Measurements from ENCODE around the gene ABCC10. TPM values are rescaled to one million over a fixed set of nuclear protein-coding genes. Genes with fewer than 3 reads are reported as not detected.

Gene ABCC10
- total RNA-seq, 1 donor from 2014 or later = 45.6 TPM

- Mint-ChIP-seq H3K9me3 (ENCODE audit: unreplicated experiment) (no peaks in the 10 kb centered on the region), H3K4me1 (ENCODE audit: unreplicated experiment) (peaks cover 6% of the 10 kb centered on the region), H3K27me3 (ENCODE audit: unreplicated experiment) (peaks cover 3% of the 10 kb centered on the region), H3K27ac (ENCODE audit: unreplicated experiment) (no peak overlapping the region), H3K4me3 (ENCODE audit: unreplicated experiment) (no peak overlapping the region), H3K36me3 (ENCODE audit: low read depth, unreplicated experiment) (peaks cover 38% of the 10 kb centered on the region)
- TF ChIP-seq CTCF (IDR thresholded peaks at IDR 0.05; ENCODE audit: unreplicated experiment) = no peak
- no peak for DNase-seq (ENCODE audit: low spot score)
Measured at GRCh38 chr6:43444582-43444981, 17.2 kb downstream of the ABCC10 start.

- no peaks in the 10 kb centered on the region for H3K9me3 Mint-ChIP-seq (ENCODE audit: unreplicated experiment)
- H3K27ac Mint-ChIP-seq (ENCODE audit: unreplicated experiment) = no peak overlapping the region
- H3K4me3 Mint-ChIP-seq (ENCODE audit: unreplicated experiment) = no peak overlapping the region
- DNase-seq (ENCODE audit: low spot score) = no peak
- peaks cover 6% of the 10 kb centered on the region for H3K4me1 Mint-ChIP-seq (ENCODE audit: unreplicated experiment)
- H3K27me3 Mint-ChIP-seq (ENCODE audit: unreplicated experiment) = peaks cover 3% of the 10 kb centered on the region
- no peak for TF ChIP-seq CTCF (IDR thresholded peaks at IDR 0.05; ENCODE audit: unreplicated experiment)
- H3K36me3 Mint-ChIP-seq (ENCODE audit: low read depth, unreplicated experiment) = peaks cover 44% of the 10 kb centered on the region
Measured at GRCh38 chr6:43445576-43445975, 18.2 kb downstream of the ABCC10 start.

GRCh38 chr6:43447604-43448003 lies 20.3 kb downstream of the ABCC10 start:
- peaks cover 46% of the 10 kb centered on the region for H3K36me3 Mint-ChIP-seq (ENCODE audit: low read depth, unreplicated experiment)

GRCh38 chr6:43448916-43449315 lies 21.6 kb downstream of the ABCC10 start:
- Mint-ChIP-seq H3K27ac (ENCODE audit: unreplicated experiment) (no peak overlapping the region), H3K9me3 (ENCODE audit: unreplicated experiment) (no peaks in the 10 kb centered on the region), H3K4me1 (ENCODE audit: unreplicated experiment) (peaks cover 5% of the 10 kb centered on the region), H3K27me3 (ENCODE audit: unreplicated experiment) (peaks cover 5% of the 10 kb centered on the region), H3K36me3 (ENCODE audit: low read depth, unreplicated experiment) (peaks cover 44% of the 10 kb centered on the region), H3K4me3 (ENCODE audit: unreplicated experiment) (peak overlapping the region; percentile 78)
- TF ChIP-seq CTCF (IDR thresholded peaks at IDR 0.05; ENCODE audit: unreplicated experiment) = no peak
- no peak for DNase-seq (ENCODE audit: low spot score)

More at GRCh38 chr6:43447604-43448003, 20.3 kb downstream of the ABCC10 start:
- Mint-ChIP-seq H3K27ac (ENCODE audit: unreplicated experiment) (peak overlapping the region; percentile 76), H3K4me3 (ENCODE audit: unreplicated experiment) (peak overlapping the region; percentile 74), H3K4me1 (ENCODE audit: unreplicated experiment) (peaks cover 6% of the 10 kb centered on the region), H3K27me3 (ENCODE audit: unreplicated experiment) (peaks cover 5% of the 10 kb centered on the region), H3K9me3 (ENCODE audit: unreplicated experiment) (no peaks in the 10 kb centered on the region)
- DNase-seq (ENCODE audit: low spot score) = no peak
- no peak for TF ChIP-seq CTCF (IDR thresholded peaks at IDR 0.05; ENCODE audit: unreplicated experiment)

- H3K9me3 Mint-ChIP-seq (ENCODE audit: unreplicated experiment) = no peaks in the 10 kb centered on the region
- no peak for DNase-seq (ENCODE audit: low spot score)
- peaks cover 45% of the 10 kb centered on the region for H3K36me3 Mint-ChIP-seq (ENCODE audit: low read depth, unreplicated experiment)
- H3K4me1 Mint-ChIP-seq (ENCODE audit: unreplicated experiment) = peaks cover 4% of the 10 kb centered on the region
- no peak for TF ChIP-seq CTCF (IDR thresholded peaks at IDR 0.05; ENCODE audit: unreplicated experiment)
- H3K27ac Mint-ChIP-seq (ENCODE audit: unreplicated experiment) = no peak overlapping the region
- H3K27me3 Mint-ChIP-seq (ENCODE audit: unreplicated experiment) = peaks cover 7% of the 10 kb centered on the region
- no peak overlapping the region for H3K4me3 Mint-ChIP-seq (ENCODE audit: unreplicated experiment)
Measured at GRCh38 chr6:43450699-43451131, 23.4 kb downstream of the ABCC10 start.
